Stimulated activated CD8-positive, alpha-beta memory T cell treated with anti-CD3 and anti-CD28 coated beads, Interleukin-4, amount 100 ng/mL, for 48 hours (primary cell): ENCODE data around the gene CREG1.

ENCODE experiments used
- DNase-seq: peaks from one replicate; pipeline ENCODE4 v3.0.0-alpha.2; 2020

Gene CREG1

GRCh38 chr1:167529829-167530474 lies 23.6 kb downstream of the CREG1 start:
- DNase-seq, result no peak

GRCh38 chr1:167528057-167528728 lies 25.4 kb downstream of the CREG1 start:
- no peak for DNase-seq

DNA sequence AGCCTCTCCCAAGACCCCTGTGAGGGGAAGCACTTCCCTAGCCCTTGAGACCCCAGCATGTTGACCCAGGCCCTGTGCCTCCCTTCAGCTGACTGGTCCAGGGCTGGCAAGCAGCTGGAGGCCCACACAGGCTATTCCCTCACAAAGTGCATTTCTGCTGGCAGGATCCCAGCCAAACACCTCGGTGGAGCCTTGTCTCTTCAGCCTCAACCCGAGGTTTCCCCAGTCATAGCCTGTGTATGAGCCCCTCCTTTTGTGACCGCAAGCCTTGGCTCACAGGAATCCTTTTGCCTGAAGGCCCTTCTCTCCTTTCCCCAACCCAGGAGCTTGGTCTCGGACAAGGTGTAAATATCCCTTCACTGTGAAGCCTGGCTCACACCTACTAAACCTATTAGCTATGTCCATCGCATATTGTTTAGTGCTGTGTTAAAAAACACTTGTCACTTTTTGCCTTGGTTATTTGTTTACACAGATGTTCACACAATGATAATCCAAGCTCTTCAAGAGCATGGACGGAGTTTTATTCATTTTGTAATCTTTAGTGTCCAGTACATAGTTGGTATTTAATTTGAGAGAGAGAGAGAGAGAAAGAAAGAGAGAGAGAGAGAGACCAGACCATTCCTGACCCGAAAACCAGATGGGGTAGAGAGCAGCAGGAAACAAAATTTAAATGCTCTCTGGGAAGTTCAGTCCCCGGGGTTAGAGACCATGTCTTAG lies 26.7 kb downstream of the CREG1 start:
- no peak for DNase-seq

- DNase-seq, result no peak
These were observed 28.9 kb downstream of the CREG1 start for GRCh38 chr1:167524651-167525050.

DNA sequence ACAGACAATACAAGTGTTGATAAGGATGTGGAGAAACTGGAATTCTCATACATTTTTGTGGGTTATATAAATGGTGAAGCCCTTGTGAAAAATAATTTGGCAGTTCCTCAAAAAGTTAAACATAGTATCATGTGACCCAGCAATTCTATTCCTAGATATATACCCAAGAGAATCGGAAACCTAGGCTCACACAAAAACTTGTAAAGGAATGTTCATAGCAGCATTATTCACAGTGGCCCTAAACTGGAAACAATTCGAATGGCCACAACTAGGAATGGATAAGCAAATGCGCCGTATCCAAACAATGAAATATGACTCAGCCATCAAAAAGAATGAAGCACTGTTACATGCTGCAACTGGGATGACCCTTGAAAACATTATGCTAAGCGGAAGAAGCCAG lies 31.3 kb downstream of the CREG1 start:
- DNase-seq, result no peak

- no peak for DNase-seq
These were observed 32.8 kb downstream of the CREG1 start for GRCh38 chr1:167520711-167521206.

- peak; percentile 76 for DNase-seq
These were observed 35.2 kb downstream of the CREG1 start, which contains the start of gene CD247 for GRCh38 chr1:167518331-167518700. TSS of gene CD247 (minus strand) at chr1:167518529. CDS start at chr1:167518465, 64 bp downstream.

- peak; percentile 94 for DNase-seq
These were observed 35.8 kb downstream of the CREG1 start for GRCh38 chr1:167517535-167518330.

DNA sequence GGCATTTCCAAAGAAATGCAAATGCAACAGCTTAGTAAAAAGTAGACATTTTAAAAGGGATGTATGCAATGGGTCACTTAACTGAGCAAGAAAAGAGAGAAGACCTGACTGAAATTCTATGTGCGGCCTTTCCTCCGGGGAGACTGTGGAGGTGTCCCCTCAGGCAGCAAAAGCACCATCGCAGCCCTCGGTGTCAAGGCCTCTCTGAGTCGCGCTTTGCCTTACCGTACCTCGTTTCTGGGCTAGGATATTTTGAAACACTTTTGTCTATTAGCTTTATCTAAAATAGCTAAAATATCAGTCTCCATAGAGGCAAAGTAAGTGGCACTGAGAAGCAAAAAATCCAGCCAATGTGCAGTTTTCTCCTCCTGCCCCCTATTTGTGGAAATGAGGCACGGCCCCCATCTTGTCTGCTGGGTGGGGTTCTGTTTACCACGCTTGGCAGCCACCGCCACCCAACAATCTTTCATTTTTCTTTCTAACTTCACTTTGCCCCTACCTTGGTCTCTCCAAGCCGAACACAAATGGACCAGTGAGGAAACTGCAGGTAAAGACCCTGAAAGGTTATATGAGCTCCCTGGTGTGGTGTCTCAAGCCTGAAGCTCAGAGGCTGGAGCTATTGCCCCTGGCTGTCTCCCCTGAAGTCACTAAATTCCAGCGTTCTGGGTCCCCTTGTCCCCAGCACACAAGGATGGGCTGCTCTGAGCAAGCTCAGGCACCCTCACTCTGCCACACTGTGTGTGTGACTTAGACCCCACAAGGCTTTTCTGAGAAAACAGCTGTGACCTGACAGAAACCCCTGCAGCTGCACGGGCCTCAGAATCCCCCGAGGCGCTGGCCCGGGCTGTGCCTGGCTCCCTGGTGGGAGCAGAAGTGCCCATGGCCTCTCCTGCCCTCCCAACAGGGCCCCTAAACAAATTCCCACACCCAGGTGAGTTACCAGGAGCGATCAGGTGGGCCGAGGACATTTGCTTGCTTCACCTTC lies 36.9 kb downstream of the CREG1 start:
- DNase-seq, result peak; percentile 59

- DNase-seq, result no peak
These were observed 37.7 kb downstream of the CREG1 start for GRCh38 chr1:167515893-167516321.

- DNase-seq, result no peak
These were observed 38.1 kb downstream of the CREG1 start for GRCh38 chr1:167515461-167515860.

DNA sequence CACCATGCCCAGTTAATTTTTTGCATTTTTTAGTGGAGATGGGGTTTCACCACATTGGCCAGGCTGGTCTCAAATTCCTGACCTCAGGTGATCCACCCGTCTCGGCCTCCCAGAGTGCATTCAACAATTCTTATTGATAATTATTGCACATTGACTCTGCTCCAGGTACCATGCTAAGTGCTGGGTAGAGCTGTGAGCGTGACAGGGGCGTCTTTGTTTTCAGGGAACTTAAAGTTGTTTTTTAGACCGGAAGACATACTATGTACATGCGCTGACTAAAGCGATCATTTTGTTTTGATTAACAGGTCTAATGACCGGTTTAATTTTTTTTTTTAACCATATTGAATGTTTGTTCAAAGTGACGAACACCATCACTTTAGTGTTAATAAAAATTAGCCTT lies 39.3 kb downstream of the CREG1 start:
- DNase-seq, result no peak

- DNase-seq, result no peak
These were observed 41.4 kb downstream of the CREG1 start for GRCh38 chr1:167512046-167512654.

- DNase-seq, result no peak
These were observed 42.1 kb downstream of the CREG1 start for GRCh38 chr1:167511374-167511986.

- DNase-seq, result no peak
These were observed 42.7 kb downstream of the CREG1 start for GRCh38 chr1:167510881-167511280.

- no peak for DNase-seq
These were observed 43.3 kb downstream of the CREG1 start for GRCh38 chr1:167510244-167510643.

DNA sequence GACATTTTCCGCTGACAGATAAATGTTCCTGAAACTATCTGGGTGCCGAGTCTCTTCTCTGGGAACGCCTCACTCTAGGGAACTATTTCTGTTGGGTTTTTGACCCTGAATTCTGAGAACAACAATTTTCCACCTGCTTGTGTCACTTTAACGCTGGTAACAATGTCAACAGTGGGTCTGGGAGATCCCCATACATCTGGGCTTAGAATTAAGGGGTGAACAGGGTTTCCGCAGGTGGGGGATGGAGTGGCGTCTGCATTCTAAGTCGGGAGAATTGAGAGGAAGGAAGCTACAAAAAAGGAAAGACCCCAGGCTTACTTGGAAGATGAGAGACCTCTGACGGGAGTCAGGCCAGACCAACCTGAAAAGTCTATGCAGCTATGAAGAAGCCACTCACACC lies 44.0 kb downstream of the CREG1 start:
- DNase-seq, result no peak

DNA sequence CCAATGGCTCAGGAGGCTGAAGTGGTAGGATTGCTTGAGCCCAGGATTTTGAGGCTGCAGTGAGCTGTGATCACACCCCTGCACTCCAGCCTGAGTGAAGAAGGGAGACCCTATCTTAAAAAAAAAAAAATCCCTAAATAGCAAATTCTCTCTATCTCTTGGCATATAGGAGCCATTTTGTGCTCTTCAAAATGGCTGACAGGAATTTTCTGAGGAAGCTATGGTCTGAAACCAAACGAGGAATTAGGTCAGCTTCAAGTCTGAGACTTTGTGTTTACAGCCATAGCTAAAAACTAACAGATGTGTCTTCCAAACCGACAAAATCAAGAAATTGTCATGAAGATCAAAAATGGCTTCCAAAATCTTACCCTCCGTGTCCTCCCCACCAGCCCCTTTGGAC lies 45.8 kb downstream of the CREG1 start:
- no peak for DNase-seq

GRCh38 chr1:167504467-167504827 lies 49.1 kb downstream of the CREG1 start:
- DNase-seq, result no peak

DNA sequence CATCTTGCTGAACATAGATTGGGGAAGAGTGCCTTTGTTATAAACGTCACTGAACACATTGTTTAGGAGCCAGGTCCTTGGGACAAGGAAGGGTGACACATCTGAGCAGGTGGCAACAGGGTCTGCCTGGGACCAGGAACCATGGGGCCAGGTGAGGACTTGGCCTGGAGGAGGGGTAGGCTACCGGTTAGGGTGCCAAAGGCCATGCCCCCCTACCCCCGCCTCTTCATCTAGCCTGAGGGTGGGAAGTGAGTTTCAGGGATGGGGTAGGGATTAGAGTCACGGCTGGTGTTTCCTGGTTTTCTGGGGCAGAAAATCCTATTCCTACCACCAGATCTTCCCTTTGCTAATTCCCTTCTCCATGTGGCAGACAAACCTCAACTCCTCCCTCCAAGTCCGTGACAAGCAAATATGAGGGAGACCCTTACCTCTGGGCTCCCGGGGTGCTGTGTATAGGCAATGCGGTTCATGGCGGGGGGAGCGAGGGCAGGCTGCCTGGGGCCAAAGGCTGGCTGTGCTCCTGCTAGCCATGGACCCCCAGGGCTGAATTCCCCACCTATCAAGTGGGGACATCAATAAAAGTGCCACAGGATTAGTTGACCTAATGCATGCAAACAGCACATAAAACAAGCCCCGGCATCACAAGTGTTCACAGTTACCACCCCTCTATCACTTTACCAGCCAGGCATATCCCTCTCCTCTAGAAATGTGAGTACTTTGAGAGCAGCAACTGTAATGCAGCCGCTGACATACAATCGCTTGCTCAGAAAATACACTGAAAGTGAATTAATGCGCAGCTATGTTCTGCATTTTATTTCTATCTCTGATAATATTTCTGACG lies 49.7 kb downstream of the CREG1 start:
- no peak for DNase-seq
